Fibroblast of mammary gland (primary cell): Measurements from ENCODE around the gene COL27A1.

Source experiments
- DNase-seq: peaks from one replicate; pipeline ENCODE4 v3.0.0-alpha.2; 2010; ENCODE audit warnings: low read depth
- H3K4me3 ChIP-seq: 2 replicates; pipeline ENCODE4 v1.5.1; 2011; ENCODE audit warnings: low read depth, mild to moderate bottlenecking, low read length, moderate library complexity; ENCODE audit not compliant: control insufficient read depth
- CTCF ChIP-seq: conservative IDR thresholded peaks from 2 replicates; pipeline ENCODE4 v1.5.1; 2011; ENCODE audit warnings: low read depth, low read length, inconsistent platforms; ENCODE audit not compliant: control insufficient read depth, insufficient read depth

COL27A1 gene

DNA sequence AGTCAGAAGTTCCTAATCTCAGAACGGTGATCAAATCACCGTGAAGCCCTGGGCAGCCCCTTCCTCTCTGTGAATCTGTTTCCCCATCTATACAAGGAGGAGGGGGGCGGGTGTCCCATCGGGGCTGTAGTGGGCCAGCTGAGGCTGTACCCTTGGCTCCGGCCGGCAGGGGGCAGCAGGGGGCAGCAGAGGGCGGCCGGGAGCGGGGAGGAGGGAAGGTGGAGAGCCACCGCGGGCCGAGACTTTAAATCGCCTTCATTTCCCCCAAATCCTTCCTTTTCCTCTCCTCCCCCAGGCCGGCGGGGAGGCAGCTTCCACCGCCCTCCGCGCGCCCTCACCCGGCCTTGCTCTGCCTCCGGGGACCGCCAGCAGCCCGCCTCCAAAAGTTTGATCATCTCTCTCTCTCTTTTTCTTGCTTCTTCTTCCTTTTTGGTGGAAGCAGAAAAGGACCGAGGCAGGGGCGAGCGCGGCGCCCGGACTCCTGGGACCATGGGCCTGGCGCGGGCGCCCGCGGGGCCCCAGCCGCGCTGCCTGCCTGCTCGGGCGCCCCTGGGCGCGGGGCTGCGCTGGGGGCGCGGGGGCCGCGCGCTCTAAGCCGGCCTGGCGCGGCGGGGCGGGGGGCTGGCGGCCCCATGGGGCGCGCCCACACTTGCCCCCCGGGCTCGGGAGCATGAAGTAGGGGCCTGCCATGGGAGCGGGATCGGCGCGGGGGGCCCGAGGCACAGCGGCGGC is at the start of gene COL27A1:
COL27A1 (plus strand) TSS at position 275 of the 732 bp plus-strand sequence; CDS start at position 689, 414 bp downstream.
- peak within 1 kb of the TSS; percentile 62 for H3K4me3 ChIP-seq
- TF ChIP-seq CTCF, result peak; percentile 68
- DNase-seq, result peak; percentile 73

GRCh38 chr9:114107286-114108001 is 47.9 kb upstream of the COL27A1 start:
- no peak overlapping the region for H3K4me3 ChIP-seq
- DNase-seq, result no peak
- TF ChIP-seq CTCF, result no peak

DNA sequence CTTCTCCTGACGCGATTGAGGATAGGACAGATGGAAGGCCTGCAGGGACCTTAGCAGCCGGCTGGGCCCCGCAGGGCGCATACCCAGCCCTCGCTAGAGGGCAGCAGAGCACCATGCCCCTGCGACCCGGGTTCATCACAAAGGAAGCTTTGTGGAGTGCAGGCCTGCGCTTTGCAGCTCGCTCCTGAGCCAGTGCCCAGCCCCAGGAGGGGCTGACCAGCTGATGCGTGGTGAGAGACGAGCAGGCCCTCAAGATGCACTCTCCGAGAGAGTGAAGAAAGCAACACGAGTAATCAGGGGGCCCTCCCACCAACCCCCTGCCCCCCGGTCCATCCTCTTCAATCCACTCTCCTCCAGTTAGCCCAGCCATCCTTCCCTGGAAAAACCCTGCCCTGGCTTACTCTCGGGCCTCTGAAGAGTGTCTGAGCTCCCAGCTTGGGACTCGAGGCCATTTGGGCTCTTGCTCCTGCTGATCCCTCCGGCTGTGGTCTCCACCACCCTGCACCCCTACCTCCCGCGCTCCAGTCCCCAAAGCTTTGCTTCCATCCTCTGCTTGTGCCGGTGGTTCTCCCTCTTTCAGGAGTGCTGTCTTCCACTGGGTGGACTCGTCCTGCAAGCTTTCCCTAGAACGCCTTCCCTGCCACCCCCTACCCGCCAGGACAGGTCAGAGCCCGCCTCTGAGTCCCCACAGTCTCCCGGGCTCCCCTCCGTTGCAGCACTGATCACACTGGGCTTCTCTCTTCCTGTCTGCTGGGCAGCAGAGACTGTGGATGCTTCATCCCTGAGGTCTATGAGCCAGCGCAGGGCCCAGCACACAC is 47.1 kb upstream of the COL27A1 start:
- TF ChIP-seq CTCF, result peak; percentile 97
- H3K4me3 ChIP-seq, result no peak overlapping the region
- DNase-seq, result peak; percentile 69

DNA sequence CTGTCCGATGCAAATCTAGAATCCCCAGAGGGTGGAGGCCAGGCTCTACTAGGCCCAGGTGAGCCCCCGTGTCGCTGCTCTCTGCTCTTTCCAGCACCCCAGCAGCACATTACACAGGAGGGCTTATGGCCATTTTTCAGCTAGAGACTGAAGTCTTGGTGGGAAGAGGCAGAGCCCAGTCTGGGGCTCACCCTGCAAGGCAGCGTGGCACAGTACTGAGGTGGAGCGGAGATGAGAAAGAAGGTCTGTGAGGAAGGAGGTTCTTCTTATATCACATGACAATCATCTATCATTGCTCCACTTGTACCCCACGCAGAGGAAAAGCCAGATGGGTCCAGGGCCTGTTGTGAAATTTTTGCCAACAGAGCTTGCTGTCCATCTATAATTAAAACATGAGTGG is 46.2 kb upstream of the COL27A1 start:
- no peak for DNase-seq
- no peak overlapping the region for H3K4me3 ChIP-seq
- TF ChIP-seq CTCF, result no peak

DNA sequence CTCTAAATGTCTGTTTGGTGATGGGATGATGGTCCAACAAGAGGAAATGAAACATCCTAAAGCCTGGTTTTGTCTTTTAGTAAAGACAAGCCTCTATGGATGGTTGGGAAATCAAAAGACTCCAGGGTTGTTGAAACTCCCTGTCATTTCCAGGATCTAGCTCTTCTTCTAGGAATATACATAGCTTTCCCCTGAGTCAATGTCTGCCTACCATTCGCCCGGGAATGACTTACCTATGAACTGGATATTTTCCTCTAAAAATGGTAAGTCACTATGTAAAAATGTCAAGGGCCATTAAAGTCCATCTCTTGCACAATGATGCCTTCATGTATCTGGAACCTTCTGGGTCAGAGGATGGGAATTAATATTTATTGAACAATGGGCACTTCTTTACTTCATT is 45.2 kb upstream of the COL27A1 start:
- TF ChIP-seq CTCF, result no peak
- DNase-seq, result peak; percentile 88
- H3K4me3 ChIP-seq, result no peak overlapping the region

DNA sequence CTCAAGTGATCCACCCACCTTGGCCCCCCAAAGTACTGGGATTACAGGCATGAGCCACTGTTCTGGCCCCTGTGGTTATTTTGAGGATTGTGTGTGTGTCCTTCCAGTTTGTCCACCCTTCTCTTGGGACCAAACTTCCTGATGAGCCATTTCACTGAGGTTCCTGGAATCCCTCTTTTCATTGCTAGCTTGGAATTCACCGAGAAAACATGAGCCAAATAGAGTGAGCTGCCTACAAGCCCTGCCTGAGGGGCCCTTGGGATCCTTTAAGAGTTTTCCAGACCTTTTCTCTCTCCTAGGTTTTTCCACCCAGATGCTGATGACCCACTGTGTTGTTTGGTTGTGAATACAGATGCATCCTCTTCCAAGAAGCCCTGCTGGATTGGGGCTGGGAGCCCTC is 43.0 kb upstream of the COL27A1 start:
- peak; percentile 24 for DNase-seq
- H3K4me3 ChIP-seq, result no peak overlapping the region
- no peak for TF ChIP-seq CTCF
